Measurements from ENCODE around the gene NDUFS2.
"Not testable (repeated sequence)": the region's sequence is repeated elsewhere in the genome, so short reads cannot be mapped to it uniquely, and the experiment has no call there.

The NDUFS2 gene

GRCh38 chr1:161255955-161256520, 53.9 kb downstream of the NDUFS2 start:
- not testable (repeated sequence) for DNase-seq

GRCh38 chr1:161257109-161257508, 54.9 kb downstream of the NDUFS2 start:
- DNase-seq: not testable (repeated sequence)

- DNase-seq: peak; percentile 41 to 53
Measured at GRCh38 chr1:161258439-161259344, 56.5 kb downstream of the NDUFS2 start, which contains the start of gene PCP4L1. Gene PCP4L1, plus strand, starts transcription at chr1:161258745. Its CDS starts 230 bp downstream, at chr1:161258975.

GRCh38 chr1:161259345-161259702, 57.2 kb downstream of the NDUFS2 start:
- DNase-seq: no peak

- no peak for DNase-seq
Measured at GRCh38 chr1:161259765-161260164, 57.6 kb downstream of the NDUFS2 start.

- DNase-seq: no peak
Measured at GRCh38 chr1:161260376-161261260, 58.5 kb downstream of the NDUFS2 start.

- DNase-seq: no peak
Measured at GRCh38 chr1:161261261-161262235, 59.4 kb downstream of the NDUFS2 start.

Data from activated CD4-positive, alpha-beta T cell treated with anti-CD3 and anti-CD28 coated beads, Interleukin-2, amount 50 U/mL, for 48 hours (primary cell).